ENCODE measurements around the gene CDC16. TPM values are rescaled to one million over a fixed set of nuclear protein-coding genes. Genes with fewer than 3 reads are reported as not detected.
A peak's percentile ranks its signal among the peaks of the same experiment; 100 is the strongest.

The CDC16 gene
- total and polyA plus RNA-seq, 4 experiments from 2014 or later: 12.9 to 87.9 (median 53.7) TPM

GRCh38 chr13:114266241-114266640 lies 31.5 kb downstream of the CDC16 start:
- Mint-ChIP-seq H3K4me3 (peak overlapping the region in 7 of 8 donors; percentile 20 to 78 (median 58)), H3K4me1 (peaks cover 36 to 68% (median 48%) of the 10 kb centered on the region in 4 donors), H3K9me3 (no peaks in the 10 kb centered on the region), H3K27me3 (no peaks in the 10 kb centered on the region), H3K27ac (peak overlapping the region in 5 of 7 donors; percentile 22 to 75 (median 55)), H3K36me3 (peaks cover 67 to 71% of the 10 kb centered on the region in 2 donors)
- DNase-seq: peak in 1 of 5 donors; percentile 38
- no peaks in the 10 kb centered on the region for H3K27me3 ChIP-seq (ENCODE audit: insufficient read depth, low read length)
- ChIA-PET CTCF (ENCODE audit: partially characterized antibody) (interaction anchor here (1.2 to 1.6 kb wide), 2 partner anchors 14 to 30 kb away, joined by 3 read pairs; no protein-coding TSS in a partner anchor), POLR2A (ENCODE audit: partially characterized antibody) (interaction anchor here (1.0 to 2.1 kb wide), 2 partner anchors 12 to 15 kb away, joined by 7 to 11 read pairs; partner anchors contain the start of gene UPF3A)
- H3K9me3 ChIP-seq (ENCODE audit: control insufficient read depth in 1 of 2, low read length in 2 of 2): no peaks in the 10 kb centered on the region
- H3K27ac ChIP-seq (ENCODE audit: low read depth, low read length): no peak overlapping the region
- intact Hi-C loops (cut with micrococcal nuclease): loop anchor here (2.0 kb wide), 1 partner anchor 15 kb away; the partner anchor contains the start of gene UPF3A
- peaks cover 17% of the 10 kb centered on the region for H3K36me3 ChIP-seq (ENCODE audit: insufficient read depth, low read length)
- H3K4me3 ChIP-seq (ENCODE audit: low read length in 2 of 2): no peak overlapping the region
- H3K4me1 ChIP-seq (ENCODE audit: insufficient read depth, low read length): peaks cover 57% of the 10 kb centered on the region

- Histone ChIP-seq H3K4me3 (ENCODE audit: low read length in 2 of 2) (peak overlapping the region in 1 of 2 donors; percentile 30), H3K27me3 (ENCODE audit: insufficient read depth, low read length) (no peaks in the 10 kb centered on the region), H3K27ac (ENCODE audit: low read depth, low read length) (peak overlapping the region; percentile 5), H3K9me3 (ENCODE audit: control insufficient read depth in 1 of 2, low read length in 2 of 2) (no peaks in the 10 kb centered on the region), H3K36me3 (ENCODE audit: insufficient read depth, low read length) (peaks cover 25% of the 10 kb centered on the region), H3K4me1 (ENCODE audit: insufficient read depth, low read length) (peaks cover 33% of the 10 kb centered on the region)
- Mint-ChIP-seq H3K4me3 (peak overlapping the region; percentile 51 to 83 (median 72)), H3K27me3 (no peaks in the 10 kb centered on the region), H3K27ac (peak overlapping the region; percentile 60 to 89 (median 76)), H3K36me3 (peaks cover 67 to 69% of the 10 kb centered on the region in 2 donors), H3K4me1 (peaks cover 19 to 46% (median 31%) of the 10 kb centered on the region in 4 donors), H3K9me3 (no peaks in the 10 kb centered on the region)
- intact Hi-C loops (cut with micrococcal nuclease): no loop called here
- CTCF ChIA-PET (ENCODE audit: partially characterized antibody): no interaction called here
- DNase-seq: peak; percentile 21 to 51 (median 35)
- POLR2A ChIA-PET (ENCODE audit: partially characterized antibody): interaction anchor here (1.0 to 3.0 kb wide), 3 partner anchors 12 to 47 kb away, joined by 3 to 27 read pairs (median 5); partner anchors contain the start of gene UPF3A
These were observed 33.9 kb downstream of the CDC16 start for GRCh38 chr13:114268344-114269280.

GRCh38 chr13:114269281-114269770 lies 34.6 kb downstream of the CDC16 start:
- Mint-ChIP-seq H3K36me3 (peaks cover 65 to 68% of the 10 kb centered on the region in 2 donors), H3K4me1 (peaks cover 16 to 42% (median 28%) of the 10 kb centered on the region in 4 donors), H3K4me3 (peak overlapping the region in 4 of 8 donors; percentile 36 to 52 (median 43)), H3K9me3 (no peaks in the 10 kb centered on the region), H3K27ac (peak overlapping the region; percentile 9 to 89 (median 69)), H3K27me3 (no peaks in the 10 kb centered on the region)
- ChIA-PET POLR2A (ENCODE audit: partially characterized antibody) (interaction anchor here (1.4 to 3.0 kb wide), 2 partner anchors 11 to 46 kb away, joined by 5 to 27 read pairs; partner anchors contain the start of gene UPF3A), CTCF (ENCODE audit: partially characterized antibody) (no interaction called here)
- no peak for DNase-seq
- intact Hi-C loops (cut with micrococcal nuclease): no loop called here
- no peak overlapping the region for H3K4me3 ChIP-seq (ENCODE audit: low read length in 2 of 2)
- no peaks in the 10 kb centered on the region for H3K27me3 ChIP-seq (ENCODE audit: insufficient read depth, low read length)
- H3K36me3 ChIP-seq (ENCODE audit: insufficient read depth, low read length): peaks cover 25% of the 10 kb centered on the region
- H3K4me1 ChIP-seq (ENCODE audit: insufficient read depth, low read length): peaks cover 27% of the 10 kb centered on the region
- no peaks in the 10 kb centered on the region for H3K9me3 ChIP-seq (ENCODE audit: control insufficient read depth in 1 of 2, low read length in 2 of 2)
- H3K27ac ChIP-seq (ENCODE audit: low read depth, low read length): no peak overlapping the region

GRCh38 chr13:114272977-114273376 lies 38.3 kb downstream of the CDC16 start:
- Histone ChIP-seq H3K27ac (ENCODE audit: low read depth, low read length) (no peak overlapping the region), H3K36me3 (ENCODE audit: insufficient read depth, low read length) (peaks cover 13% of the 10 kb centered on the region), H3K27me3 (ENCODE audit: insufficient read depth, low read length) (no peaks in the 10 kb centered on the region), H3K4me1 (ENCODE audit: insufficient read depth, low read length) (peaks cover 14% of the 10 kb centered on the region), H3K4me3 (ENCODE audit: low read length in 2 of 2) (no peak overlapping the region), H3K9me3 (ENCODE audit: control insufficient read depth in 1 of 2, low read length in 2 of 2) (no peaks in the 10 kb centered on the region)
- Mint-ChIP-seq H3K36me3 (peaks cover 52 to 58% of the 10 kb centered on the region in 2 donors), H3K9me3 (no peaks in the 10 kb centered on the region), H3K27ac (peak overlapping the region in 2 of 7 donors; percentile 7 to 26), H3K27me3 (no peaks in the 10 kb centered on the region), H3K4me1 (peaks cover 9 to 16% (median 15%) of the 10 kb centered on the region in 4 donors), H3K4me3 (no peak overlapping the region)
- intact Hi-C loops (cut with micrococcal nuclease): no loop called here
- POLR2A ChIA-PET (ENCODE audit: partially characterized antibody): no interaction called here
- no peak for DNase-seq
- CTCF ChIA-PET (ENCODE audit: partially characterized antibody): no interaction called here

- Mint-ChIP-seq H3K27me3 (no peaks in the 10 kb centered on the region), H3K9me3 (no peaks in the 10 kb centered on the region), H3K36me3 (peaks cover 41 to 45% of the 10 kb centered on the region in 2 donors), H3K4me3 (no peak overlapping the region), H3K27ac (peak overlapping the region in 2 of 7 donors; percentile 47 to 73), H3K4me1 (peaks cover 11 to 20% (median 13%) of the 10 kb centered on the region in 4 donors)
- Histone ChIP-seq H3K36me3 (ENCODE audit: insufficient read depth, low read length) (peaks cover 13% of the 10 kb centered on the region), H3K27ac (ENCODE audit: low read depth, low read length) (no peak overlapping the region), H3K4me3 (ENCODE audit: low read length in 2 of 2) (no peak overlapping the region), H3K9me3 (ENCODE audit: control insufficient read depth in 1 of 2, low read length in 2 of 2) (no peaks in the 10 kb centered on the region), H3K27me3 (ENCODE audit: insufficient read depth, low read length) (no peaks in the 10 kb centered on the region), H3K4me1 (ENCODE audit: insufficient read depth, low read length) (peaks cover 21% of the 10 kb centered on the region)
- intact Hi-C loops (cut with micrococcal nuclease): no loop called here
- ChIA-PET POLR2A (ENCODE audit: partially characterized antibody) (no interaction called here), CTCF (ENCODE audit: partially characterized antibody) (no interaction called here)
- DNase-seq: no peak
These were observed 40.6 kb downstream of the CDC16 start for GRCh38 chr13:114275304-114275703.

- peaks cover 21 to 49% (median 30%) of the 10 kb centered on the region in 4 donors for H3K4me1 Mint-ChIP-seq
- H3K36me3 ChIP-seq (ENCODE audit: insufficient read depth, low read length): no peaks in the 10 kb centered on the region
- CTCF ChIA-PET (ENCODE audit: partially characterized antibody): interaction anchor here (0.8 to 1.8 kb wide), 5 partner anchors 13 to 59 kb away, joined by 3 to 5 read pairs (median 4); no protein-coding TSS in a partner anchor
- H3K9me3 Mint-ChIP-seq: no peaks in the 10 kb centered on the region
- no peak for DNase-seq
- peak overlapping the region in 3 of 8 donors; percentile 2 to 96 (median 89) for H3K4me3 Mint-ChIP-seq
- H3K27me3 ChIP-seq (ENCODE audit: insufficient read depth, low read length): no peaks in the 10 kb centered on the region
- peaks cover 47% of the 10 kb centered on the region for H3K4me1 ChIP-seq (ENCODE audit: insufficient read depth, low read length)
- POLR2A ChIA-PET (ENCODE audit: partially characterized antibody): interaction anchor here (0.7 to 2.9 kb wide), 5 partner anchors 9 to 183 kb away, joined by 3 to 27 read pairs (median 3); no protein-coding TSS in a partner anchor
- intact Hi-C loops (cut with micrococcal nuclease): no loop called here
- H3K27ac Mint-ChIP-seq: peak overlapping the region; percentile 18 to 99 (median 95)
- H3K4me3 ChIP-seq (ENCODE audit: low read length in 2 of 2): no peak overlapping the region
- H3K9me3 ChIP-seq (ENCODE audit: control insufficient read depth in 1 of 2, low read length in 2 of 2): no peaks in the 10 kb centered on the region
- peaks cover 31 to 40% of the 10 kb centered on the region in 2 donors for H3K36me3 Mint-ChIP-seq
- no peaks in the 10 kb centered on the region for H3K27me3 Mint-ChIP-seq
- peak overlapping the region; percentile 75 for H3K27ac ChIP-seq (ENCODE audit: low read depth, low read length)
These were observed 44.4 kb downstream of the CDC16 start for GRCh38 chr13:114279146-114279545.

Data from CD4-positive, alpha-beta memory T cell (primary cell).